Adrenal gland (tissue), 5 donors: Measurements from ENCODE around the gene ZBTB34.

ENCODE experiments used
- CTCF ChIP-seq, 6 experiments: fragments of 450-650 bp in 4 of 6; fragments of 200-600 bp in 2 of 6; sonication (generic) in 1 of 6; IDR thresholded peaks; 1 replicate in 5 of 6; 2 replicates in 1 of 6; pipeline versions ENCODE4 v1.5.1 to v1.8.0; 2016 to 2021; ENCODE audit warnings: antibody characterized with exemption in 6 of 6, mild to moderate bottlenecking in 2 of 6, moderate library complexity in 1 of 6
- POLR2A ChIP-seq, 2 donors: fragments of 450-650 bp; IDR thresholded peaks; one replicate each; pipeline ENCODE4 v1.6.1; 2017; ENCODE audit warnings: antibody characterized with exemption in 2 of 2, mild to moderate bottlenecking in 2 of 2, moderate library complexity in 1 of 2
- donor health status: DM: no; HTN: no; CAD: no.

GRCh38 chr9:126916909-126917308 is 56.5 kb downstream of the ZBTB34 start:
- TF ChIP-seq POLR2A (IDR thresholded peaks at IDR 0.05) (no peak), CTCF (IDR thresholded peaks at IDR 0.05) (no peak)
